Left lung (tissue), 10 donors: ENCODE results near the gene CPEB3. TPM values are rescaled to one million over a fixed set of nuclear protein-coding genes. Genes with fewer than 3 reads are reported as not detected.

Experiments
- ATAC-seq: fragments of 200-7000 bp; cut with Tn5 transposase; one replicate; pipeline ENCODE4 v1.9.1; 2020; ENCODE audit warnings: moderate library complexity
- DNase-seq, 4 donors: peaks; one replicate each; pipeline ENCODE4 v3.0.0-alpha.2; 2013 to 2020
- H3K27ac ChIP-seq, 2 donors: fragments of 200-600 bp; sonication (generic) in 1 of 2; one replicate each; pipeline versions ENCODE4 v1.5.0 to v1.8.0; 2020 to 2021
- H3K27me3 ChIP-seq, 2 donors: fragments of 200-600 bp; sonication (generic) in 1 of 2; one replicate each; pipeline versions ENCODE4 v1.5.0 to v1.8.0; 2020 to 2021
- H3K36me3 ChIP-seq, 2 donors: fragments of 200-600 bp; sonication (generic) in 1 of 2; one replicate each; pipeline versions ENCODE4 v1.5.0 to v1.8.0; 2020 to 2021
- H3K4me1 ChIP-seq, 2 donors: fragments of 200-600 bp; one replicate each; pipeline ENCODE4 v1.8.0; 2021
- H3K4me3 ChIP-seq, 2 donors: fragments of 200-600 bp; sonication (generic) in 1 of 2; one replicate each; pipeline versions ENCODE4 v1.5.0 to v1.8.0; 2020 to 2021; ENCODE audit warnings: mild to moderate bottlenecking in 1 of 2
- H3K9me3 ChIP-seq, 2 donors: fragments of 200-600 bp; sonication (generic) in 1 of 2; one replicate each; pipeline versions ENCODE4 v1.5.0 to v1.8.0; 2020 to 2021
- CTCF ChIP-seq, 2 donors: fragments of 200-600 bp; sonication (generic) in 1 of 2; IDR thresholded peaks; one replicate each; pipeline versions ENCODE4 v1.5.0 to v1.8.0; 2021; ENCODE audit warnings: antibody characterized with exemption in 2 of 2
- intact Hi-C, 2 donors: fragments of 100-400 bp; cut with DNase I; formaldehyde crosslinking; loops; one replicate each; pipeline versions ENCODE4 v1.11.2 to v1.14.2; 2022
- polyA plus RNA-seq, 6 donors: library from polyadenylated mRNA; unstranded; fragments of 120-200 nt; gene quantifications; one replicate each; pipeline ENCODE4 v1.2.1, GENCODE V29; 2013; ENCODE audit not compliant: insufficient read length in 6 of 6
- total RNA-seq, 2 donors: library from RNA; stranded (reverse); fragmentation: NEBNext Ultra II Directional; extraction: Animal tissue kit (Norgen Biotek cat#: 25700); gene quantifications; one replicate each; pipeline ENCODE4 v1.2.1, GENCODE V29; 2021
- donor health status: DM: no; HTN: yes; CAD: no.
- donor health status: DM: no; HTN: no; CAD: no.

CPEB3 gene
- total and polyA plus RNA-seq, 8 donors, result 2.9 to 4.3 (median 3.5) TPM

GRCh38 chr10:92164036-92164696 is 126.7 kb downstream of the CPEB3 start:
- TF ChIP-seq CTCF (IDR thresholded peaks at IDR 0.05), result no peak
- ATAC-seq, result no peak
- intact Hi-C loops, result no loop called here

GRCh38 chr10:92162541-92162940 is 128.3 kb downstream of the CPEB3 start:
- Histone ChIP-seq H3K27me3 (no peaks in the 10 kb centered on the region), H3K4me1 (no peaks in the 10 kb centered on the region), H3K9me3 (peaks cover 0 to 18% of the 10 kb centered on the region in 2 donors), H3K36me3 (peaks cover 0 to 9% of the 10 kb centered on the region in 2 donors), H3K27ac (no peak overlapping the region), H3K4me3 (no peak overlapping the region)
- DNase-seq, result no peak
- no peak for TF ChIP-seq CTCF (IDR thresholded peaks at IDR 0.05)
- ATAC-seq, result no peak
- intact Hi-C loops, result no loop called here

More at GRCh38 chr10:92164036-92164696, 126.7 kb downstream of the CPEB3 start:
- Histone ChIP-seq H3K4me3 (no peak overlapping the region), H3K4me1 (no peaks in the 10 kb centered on the region), H3K9me3 (peaks cover 0 to 27% of the 10 kb centered on the region in 2 donors), H3K27me3 (no peaks in the 10 kb centered on the region), H3K36me3 (peaks cover 0 to 9% of the 10 kb centered on the region in 2 donors), H3K27ac (no peak overlapping the region)
- no peak for DNase-seq

- no peaks in the 10 kb centered on the region for H3K27me3 ChIP-seq
- no peaks in the 10 kb centered on the region for H3K4me1 ChIP-seq
- ATAC-seq (no peak), DNase-seq (peak in 2 of 4 donors; percentile 5 to 23)
- TF ChIP-seq CTCF (IDR thresholded peaks at IDR 0.05), result no peak
- H3K27ac ChIP-seq, result no peak overlapping the region
- intact Hi-C loops, result no loop called here
- no peaks in the 10 kb centered on the region for H3K36me3 ChIP-seq
- H3K9me3 ChIP-seq, result no peaks in the 10 kb centered on the region
- H3K4me3 ChIP-seq, result no peak overlapping the region
Observed at GRCh38 chr10:92156874-92157773, 133.8 kb downstream of the CPEB3 start.

- Histone ChIP-seq H3K9me3 (no peaks in the 10 kb centered on the region), H3K4me1 (peaks cover 2 to 13% of the 10 kb centered on the region in 2 donors), H3K27me3 (no peaks in the 10 kb centered on the region), H3K36me3 (no peaks in the 10 kb centered on the region), H3K4me3 (no peak overlapping the region), H3K27ac (no peak overlapping the region)
- intact Hi-C loops, result no loop called here
- TF ChIP-seq CTCF (IDR thresholded peaks at IDR 0.05), result no peak
- ATAC-seq, result no peak
- DNase-seq, result no peak
Observed at GRCh38 chr10:92150823-92151222, 140.1 kb downstream of the CPEB3 start.

GRCh38 chr10:92149261-92149660 is 141.6 kb downstream of the CPEB3 start:
- Histone ChIP-seq H3K4me1 (peaks cover 7 to 14% of the 10 kb centered on the region in 2 donors), H3K36me3 (no peaks in the 10 kb centered on the region), H3K9me3 (no peaks in the 10 kb centered on the region), H3K27me3 (no peaks in the 10 kb centered on the region), H3K27ac (no peak overlapping the region), H3K4me3 (no peak overlapping the region)
- DNase-seq, result no peak
- ATAC-seq, result no peak
- intact Hi-C loops, result no loop called here
- no peak for TF ChIP-seq CTCF (IDR thresholded peaks at IDR 0.05)
